Endothelial cell of umbilical vein (primary cell): ENCODE data around the gene DDHD1. TPM values are rescaled to one million over a fixed set of nuclear protein-coding genes. Genes with fewer than 3 reads are reported as not detected.

Experiments used
- BruUV-seq: library from RNA; stranded (reverse); fragments of 400-500 nt; replicated peaks from 2 replicates; lab custom pipeline; 2021; lab: Mats Ljungman, UMichigan
- CTCF ChIA-PET: fragments of 300-600, 350-600 bp; sonication (Branson Sonifier 250); formaldehyde crosslinking; loops from one replicate; lab custom pipeline; 2021; ENCODE audit warnings: antibody characterized with exemption, inconsistent platforms; lab: Charles Lee
- POLR2A ChIA-PET: fragments of 300-600, 350-600 bp; sonication (Branson Sonifier 250); formaldehyde crosslinking; loops from one replicate; lab custom pipeline; 2021; ENCODE audit warnings: antibody characterized with exemption, inconsistent platforms; lab: Charles Lee
- DNase-seq: peaks from one replicate; pipeline ENCODE4 v3.0.0-alpha.2; 2011; ENCODE audit warnings: low read depth, low spot score
- FAIRE-seq: peaks from 2 replicates; lab custom pipeline; 2011; peaks lifted over from hg19 to GRCh38; lab: Jason Lieb, UNC
- H2AFZ ChIP-seq: 2 replicates; pipeline ENCODE4 v1.6.0; 2012; ENCODE audit warnings: low read depth, low read length, control low read depth, inconsistent platforms
- H3K27ac ChIP-seq: 2 replicates; pipeline ENCODE4 v1.5.1; 2011; ENCODE audit warnings: low read depth, mild to moderate bottlenecking, control low read depth, low read length, moderate library complexity; ENCODE audit not compliant: insufficient read depth
- H3K27me3 ChIP-seq, 2 experiments: 2 replicates each; pipeline versions ENCODE4 v1.6.0 to v1.6.1; 2011; ENCODE audit warnings: low read length in 2 of 2, mixed read lengths in 1 of 2; ENCODE audit not compliant: control insufficient read depth in 2 of 2, insufficient read depth in 2 of 2
- H3K36me3 ChIP-seq, 2 experiments: 2 replicates in 1 of 2; 3 replicates in 1 of 2; pipeline ENCODE4 v1.5.1; 2011; ENCODE audit warnings: low read length in 2 of 2, mild to moderate bottlenecking in 1 of 2, moderate library complexity in 1 of 2; ENCODE audit not compliant: control insufficient read depth in 2 of 2, insufficient read depth in 2 of 2; ENCODE audit errors: extremely low read depth in 1 of 2
- H3K4me1 ChIP-seq: 3 replicates; pipeline ENCODE4 v1.5.1; 2011; ENCODE audit warnings: mild to moderate bottlenecking, low read length; ENCODE audit not compliant: control insufficient read depth, insufficient read depth; ENCODE audit errors: extremely low read depth
- H3K4me2 ChIP-seq: 2 replicates; pipeline ENCODE4 v1.6.1; 2011; ENCODE audit warnings: low read length, control low read depth, mixed read lengths; ENCODE audit not compliant: insufficient read depth
- H3K4me3 ChIP-seq, 3 experiments: fragments of 200-600 bp in 1 of 3; sonication (generic), shearing (Covaris generic) in 1 of 3; replicated peaks in 1 of 3; 2 replicates each; pipeline ENCODE4 v1.5.1; 2011 to 2016; ENCODE audit warnings: control low read depth in 3 of 3, low read length in 3 of 3, mild to moderate bottlenecking in 2 of 3, inconsistent platforms in 1 of 3, low read depth in 1 of 3, moderate library complexity in 1 of 3; ENCODE audit not compliant: insufficient read depth in 1 of 3
- H3K79me2 ChIP-seq: 2 replicates; pipeline ENCODE4 v1.6.0; 2012; ENCODE audit warnings: low read length, inconsistent platforms; ENCODE audit not compliant: control insufficient read depth, insufficient read depth
- H3K9ac ChIP-seq: replicated peaks from 2 replicates; pipeline ENCODE3; 2011; ENCODE audit warnings: low read length, control low read depth; ENCODE audit not compliant: insufficient read depth; ENCODE audit errors: extremely low read depth
- H3K9me1 ChIP-seq: replicated peaks from 3 replicates; pipeline ENCODE4 v1.6.0; 2011; ENCODE audit warnings: mild to moderate bottlenecking, low read length; ENCODE audit not compliant: control insufficient read depth, insufficient read depth; ENCODE audit errors: extremely low read depth
- H3K9me3 ChIP-seq: replicated peaks from 2 replicates; pipeline ENCODE4 v1.5.1; 2012; ENCODE audit warnings: low read length, inconsistent platforms; ENCODE audit not compliant: control insufficient read depth, insufficient read depth
- H4K20me1 ChIP-seq: replicated peaks from 2 replicates; pipeline ENCODE3; 2011; ENCODE audit warnings: mild to moderate bottlenecking, low read length; ENCODE audit not compliant: control insufficient read depth, insufficient read depth; ENCODE audit errors: extremely low read depth
- CTCF ChIP-seq, 2 donors: IDR thresholded peaks; 1 replicate in 1 of 2; 2 replicates in 1 of 2; pipeline ENCODE4 v1.5.1; 2011; ENCODE audit warnings: low read length in 2 of 2, mild to moderate bottlenecking in 2 of 2, moderate library complexity in 2 of 2, control low read depth in 1 of 2, inconsistent platforms in 1 of 2, low read depth in 1 of 2; ENCODE audit not compliant: insufficient read depth in 1 of 2; ENCODE audit errors: extremely low read depth in 1 of 2
- GATA2 ChIP-seq: IDR thresholded peaks from 2 replicates; pipeline ENCODE4 v1.7.0; 2011; ENCODE audit warnings: low read depth, mild to moderate bottlenecking, moderate library complexity, mixed read lengths, low read length; ENCODE audit not compliant: insufficient read length, insufficient read depth
- MYC ChIP-seq: IDR thresholded peaks from one replicate; pipeline ENCODE4 v1.6.1; 2011; ENCODE audit warnings: mild to moderate bottlenecking, low read depth, low read length
- dilution Hi-C: fragments of 300-500 bp; cut with MboI; formaldehyde crosslinking; loops from one replicate; pipeline ENCODE4 v1.15.0; 2019; ENCODE audit warnings: low sequenced_read_pairs; ENCODE audit not compliant: extremely low pct_ligation_motif_present
- intact Hi-C: fragments of 100-400 bp; cut with micrococcal nuclease; formaldehyde crosslinking; loops from one replicate; pipeline ENCODE4 v1.10.0; 2022
- polyA plus RNA-seq, 4 experiments: library from polyadenylated mRNA; depleted of rRNA in 3 of 4; stranded (reverse) in 3 of 4; unstranded in 1 of 4; fragments of >200 nt; gene quantifications; 2 replicates each; pipeline versions ENCODE4 v1.2.1 to v1.2.3, GENCODE V29; 2011 to 2012; ENCODE audit warnings: missing spikeins in 1 of 4
- total RNA-seq: library from RNA; stranded (reverse); gene quantifications from 2 replicates; pipeline ENCODE4 v1.2.3, GENCODE V29; 2021

DDHD1 gene
- total and polyA plus RNA-seq, 2 donors (not counting 3 experiments of a cell fraction or from before 2014, with no cell fraction given): 2.7 to 12.4 TPM

GRCh38 chr14:53110096-53110495, 43.0 kb downstream of the DDHD1 start:
- H3K27ac ChIP-seq: no peak overlapping the region
- no TSS peak for BruUV-seq
- H3K9me3 ChIP-seq: no peaks in the 10 kb centered on the region
- no peak overlapping the region for H2AFZ ChIP-seq
- dilution Hi-C loops: no loop called here
- H3K9ac ChIP-seq: no peak overlapping the region
- H3K79me2 ChIP-seq: no peaks in the 10 kb centered on the region
- no peaks in the 10 kb centered on the region for H3K36me3 ChIP-seq
- no peak overlapping the region for H3K4me3 ChIP-seq
- no peak for FAIRE-seq
- no peaks in the 10 kb centered on the region for H4K20me1 ChIP-seq
- ChIA-PET POLR2A (no interaction called here), CTCF (interaction anchor here (0.9 to 2.0 kb wide), 3 partner anchors 8 to 186 kb away, joined by 3 to 7 read pairs (median 4); no protein-coding TSS in a partner anchor)
- no peaks in the 10 kb centered on the region for H3K4me1 ChIP-seq
- no peak for DNase-seq
- TF ChIP-seq MYC (no peak), CTCF (IDR thresholded peaks at IDR 0.05; ENCODE audit: extremely low read depth in 1 of 2, insufficient read depth in 1 of 2, low read depth in 1 of 2, low read length in 2 of 2) (no peak), GATA2 (no peak)
- H3K27me3 ChIP-seq: no peaks in the 10 kb centered on the region
- H3K9me1 ChIP-seq: no peaks in the 10 kb centered on the region
- H3K4me2 ChIP-seq: no peak overlapping the region
- intact Hi-C loops: no loop called here
